Measurements from ENCODE around the gene ABHD16A. TPM values are rescaled to one million over a fixed set of nuclear protein-coding genes. Genes with fewer than 3 reads are reported as not detected.

ABHD16A gene
- total and polyA plus RNA-seq, 10 donors = 30.2 to 80.7 (median 64.2) TPM

DNA sequence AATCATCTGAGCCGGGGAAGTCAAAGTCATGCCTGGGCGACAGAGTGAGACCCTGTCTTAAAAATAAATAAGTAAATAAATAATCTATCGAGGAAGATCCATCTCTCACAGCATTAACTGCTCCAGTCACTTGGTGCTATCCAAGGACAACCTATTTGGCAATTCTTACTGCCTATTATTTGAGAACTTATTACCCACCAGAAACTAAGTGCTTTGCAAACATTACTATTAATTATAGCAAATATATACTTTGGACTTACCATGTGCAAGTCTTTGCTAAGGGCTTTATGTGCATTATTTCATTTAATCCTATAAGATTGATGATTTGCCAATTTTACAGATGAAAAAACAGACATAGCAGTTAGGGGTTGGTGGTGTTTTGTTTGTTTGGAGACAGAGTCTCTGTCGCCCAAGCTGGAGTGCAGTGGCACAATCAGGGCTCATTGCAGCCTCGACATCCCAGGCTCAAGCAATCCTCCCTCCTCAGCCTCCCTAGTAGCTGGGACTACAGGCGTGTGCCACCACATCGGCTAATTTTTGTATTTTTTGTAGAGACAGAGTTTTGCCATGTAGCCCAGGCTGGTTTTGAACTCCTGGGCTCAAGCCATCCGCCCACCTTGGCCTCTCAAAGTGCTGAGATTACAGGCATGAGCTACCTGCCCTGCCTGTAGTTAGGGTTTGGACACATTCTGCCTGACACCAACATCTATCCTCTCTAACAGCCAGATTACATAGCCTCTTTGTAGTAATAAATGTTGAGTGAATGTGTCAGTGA, 48.4 kb downstream of the ABHD16A start:
- no peak for TF ChIP-seq POLR2A (IDR thresholded peaks at IDR 0.05)
- TF ChIP-seq, protein P1, sequence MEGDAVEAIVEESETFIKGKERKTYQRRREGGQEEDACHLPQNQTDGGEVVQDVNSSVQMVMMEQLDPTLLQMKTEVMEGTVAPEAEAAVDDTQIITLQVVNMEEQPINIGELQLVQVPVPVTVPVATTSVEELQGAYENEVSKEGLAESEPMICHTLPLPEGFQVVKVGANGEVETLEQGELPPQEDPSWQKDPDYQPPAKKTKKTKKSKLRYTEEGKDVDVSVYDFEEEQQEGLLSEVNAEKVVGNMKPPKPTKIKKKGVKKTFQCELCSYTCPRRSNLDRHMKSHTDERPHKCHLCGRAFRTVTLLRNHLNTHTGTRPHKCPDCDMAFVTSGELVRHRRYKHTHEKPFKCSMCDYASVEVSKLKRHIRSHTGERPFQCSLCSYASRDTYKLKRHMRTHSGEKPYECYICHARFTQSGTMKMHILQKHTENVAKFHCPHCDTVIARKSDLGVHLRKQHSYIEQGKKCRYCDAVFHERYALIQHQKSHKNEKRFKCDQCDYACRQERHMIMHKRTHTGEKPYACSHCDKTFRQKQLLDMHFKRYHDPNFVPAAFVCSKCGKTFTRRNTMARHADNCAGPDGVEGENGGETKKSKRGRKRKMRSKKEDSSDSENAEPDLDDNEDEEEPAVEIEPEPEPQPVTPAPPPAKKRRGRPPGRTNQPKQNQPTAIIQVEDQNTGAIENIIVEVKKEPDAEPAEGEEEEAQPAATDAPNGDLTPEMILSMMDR (IDR thresholded peaks at IDR 0.05 in 8 of 11, conservative IDR thresholded peaks at IDR 0.05 in 3 of 11) = no peak
- TF ChIP-seq POLR2AphosphoS5 (IDR thresholded peaks at IDR 0.05) = no peak
- H3K36me3 ChIP-seq = peaks cover 0 to 62% (median 21%) of the 10 kb centered on the region in 6 donors
- no peak for DNase-seq
- no peak overlapping the region for H3K4me3 ChIP-seq
- H3K4me1 ChIP-seq = peaks cover 38 to 88% (median 70%) of the 10 kb centered on the region in 6 donors
- H3K9me3 ChIP-seq = no peaks in the 10 kb centered on the region
- no peaks in the 10 kb centered on the region for H3K27me3 ChIP-seq (replicated peaks in 1 of 7)
- WGBS, 5 donors = 93 to 99% (median 94%) methylated on average over 8 of the region's 8 CpGs
- H3K27ac ChIP-seq = no peak overlapping the region
- intact Hi-C loops (cut with DNase I; ENCODE audit: low total_unique reads) = no loop called here

DNA sequence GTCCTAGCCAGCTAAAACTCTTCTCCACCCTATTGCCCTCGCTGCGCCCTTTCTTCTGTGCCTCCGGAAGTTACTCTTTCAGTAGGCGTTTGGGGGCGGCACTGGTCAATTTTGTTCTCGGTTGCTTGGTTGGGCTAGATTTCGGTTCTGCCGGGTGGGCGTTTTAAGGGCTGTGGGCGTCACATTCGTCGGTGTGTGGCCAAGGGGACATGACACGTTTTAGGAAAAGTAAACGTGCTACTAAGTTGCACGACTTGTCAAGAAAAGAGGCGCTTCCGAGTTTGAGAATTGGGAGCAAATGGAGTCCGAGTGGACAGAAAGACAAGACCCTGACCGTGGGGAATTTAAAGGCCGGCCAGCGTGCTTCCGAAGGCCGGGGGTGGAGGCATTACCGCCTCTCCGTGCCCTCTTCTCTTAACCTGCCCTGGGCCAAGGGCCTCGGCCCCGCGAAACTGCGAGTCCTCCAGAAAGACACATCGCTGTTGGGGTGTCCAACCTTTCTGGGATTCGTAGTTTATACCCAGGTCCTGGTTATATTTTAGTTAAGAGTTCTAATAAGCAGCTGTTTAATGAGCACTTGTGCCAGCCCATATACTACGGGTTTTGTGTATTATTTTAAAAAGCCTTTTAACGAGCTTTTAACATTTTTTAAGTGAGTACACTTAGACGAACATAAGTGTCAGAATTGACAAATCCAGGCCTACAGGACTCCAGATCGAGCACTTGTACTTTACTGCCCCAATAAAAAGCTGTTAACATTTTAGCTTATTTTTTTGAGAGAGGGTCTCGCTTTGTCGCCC, 50.0 kb downstream of the ABHD16A start:
- intact Hi-C loops (cut with DNase I; ENCODE audit: low total_unique reads) = no loop called here
- peak overlapping the region; percentile 95 to 100 (median 98) for H3K27ac ChIP-seq
- H3K4me3 ChIP-seq = peak overlapping the region; percentile 28 to 87 (median 72)
- peaks cover 22 to 86% (median 61%) of the 10 kb centered on the region in 6 donors for H3K4me1 ChIP-seq
- TF ChIP-seq POLR2A (IDR thresholded peaks at IDR 0.05) = peak in 1 of 3 donors; percentile 59
- peak in 1 of 3 donors; percentile 85 for TF ChIP-seq POLR2AphosphoS5 (IDR thresholded peaks at IDR 0.05)
- TF ChIP-seq, protein P1 (IDR thresholded peaks at IDR 0.05 in 8 of 11, conservative IDR thresholded peaks at IDR 0.05 in 3 of 11) = no peak
- WGBS, 5 donors = 9 to 10% (median 9%) methylated on average over 33 to 37 of the region's 37 CpGs
- peaks cover 0 to 68% (median 37%) of the 10 kb centered on the region in 6 donors for H3K36me3 ChIP-seq
- H3K9me3 ChIP-seq = no peaks in the 10 kb centered on the region
- DNase-seq = peak; percentile 94
- H3K27me3 ChIP-seq (replicated peaks in 1 of 7) = no peaks in the 10 kb centered on the region

DNA sequence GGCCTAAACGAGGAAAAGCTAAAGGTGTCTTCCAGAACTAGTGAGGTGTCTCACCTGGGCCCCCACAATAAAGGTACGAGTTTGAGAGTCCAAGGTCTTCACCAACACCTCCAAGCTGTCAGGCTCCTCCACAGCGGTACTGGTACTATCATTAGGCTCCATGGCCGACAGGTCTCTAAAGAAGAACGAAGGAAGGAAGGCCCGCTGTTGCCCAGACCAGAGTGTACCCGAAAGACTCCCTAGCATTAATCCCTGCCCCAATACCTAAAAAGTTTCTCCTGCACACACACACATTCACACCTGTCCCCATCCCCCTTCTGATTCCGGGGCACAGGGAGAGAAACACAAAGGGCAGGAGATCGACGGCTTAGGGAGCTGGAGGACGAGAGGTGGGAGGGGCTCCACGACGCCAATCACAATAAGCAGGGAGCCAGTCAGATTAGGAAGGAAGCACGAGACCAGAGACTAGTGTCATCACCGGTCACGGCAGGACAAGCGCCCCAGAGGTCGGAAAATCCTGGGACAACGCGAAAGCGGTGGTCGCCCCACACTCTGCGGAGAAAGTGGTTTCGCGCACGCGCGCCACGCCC, 51.4 kb downstream of the ABHD16A start:
- no peak for DNase-seq
- 3 to 4% (median 4%) methylated on average over 28 to 29 of the region's 29 CpGs for WGBS, 5 donors
- peak overlapping the region; percentile 95 to 100 (median 98) for H3K27ac ChIP-seq
- H3K27me3 ChIP-seq (replicated peaks in 1 of 7) = no peaks in the 10 kb centered on the region
- TF ChIP-seq POLR2AphosphoS5 (IDR thresholded peaks at IDR 0.05) (no peak), POLR2A (IDR thresholded peaks at IDR 0.05) (no peak)
- TF ChIP-seq, protein P1 (IDR thresholded peaks at IDR 0.05 in 8 of 11, conservative IDR thresholded peaks at IDR 0.05 in 3 of 11) = no peak
- H3K9me3 ChIP-seq = no peaks in the 10 kb centered on the region
- intact Hi-C loops (cut with DNase I; ENCODE audit: low total_unique reads) = no loop called here
- peaks cover 11 to 68% (median 42%) of the 10 kb centered on the region in 6 donors for H3K36me3 ChIP-seq
- H3K4me1 ChIP-seq = peaks cover 16 to 72% (median 47%) of the 10 kb centered on the region in 6 donors
- H3K4me3 ChIP-seq = peak overlapping the region; percentile 70 to 87 (median 73)
